Caco-2 (cell line): ENCODE measurements around the gene PPP2R5C. TPM values are rescaled to one million over a fixed set of nuclear protein-coding genes. Genes with fewer than 3 reads are reported as not detected.

Source experiments
- BruUV-seq: library from RNA; stranded (reverse); fragments of 400-500 nt; replicated peaks from 2 replicates; lab custom pipeline; 2021; lab: Mats Ljungman, UMichigan
- CTCF ChIA-PET: fragments of 300-600 bp; sonication (Branson Sonifier 250); formaldehyde crosslinking; loops from one replicate; lab custom pipeline; 2022; ENCODE audit warnings: antibody characterized with exemption; lab: Charles Lee
- POLR2A ChIA-PET: fragments of 300-600 bp; sonication (Branson Sonifier 250); formaldehyde crosslinking; loops from one replicate; lab custom pipeline; 2022; ENCODE audit warnings: antibody characterized with exemption; lab: Charles Lee
- DNase-seq, 2 experiments: peaks; one replicate each; pipeline versions ENCODE4 v3.0.0 to v3.0.0-alpha.2; 2020 to 2022
- H3K27me3 ChIP-seq: replicated peaks from 2 replicates; pipeline ENCODE4 v1.6.0; 2011; ENCODE audit warnings: low read length; ENCODE audit not compliant: control insufficient read depth, insufficient read depth
- H3K36me3 ChIP-seq: 2 replicates; pipeline ENCODE4 v1.5.1; 2011; ENCODE audit warnings: low read length; ENCODE audit not compliant: control insufficient read depth, insufficient read depth
- H3K4me1 ChIP-seq: fragments of 250-450 bp; sonication (Bioruptor Pico); 2 replicates; pipeline ENCODE4 v1.5.1; 2020; ENCODE audit warnings: mild to moderate bottlenecking
- H3K4me3 ChIP-seq: 2 replicates; pipeline ENCODE4 v1.5.1; 2011; ENCODE audit warnings: low read depth, mild to moderate bottlenecking, control low read depth, low read length
- H3K9me3 ChIP-seq: fragments of 250-450 bp; sonication (Bioruptor Pico); 2 replicates; pipeline ENCODE4 v1.5.1; 2020; ENCODE audit warnings: mild to moderate bottlenecking, moderate library complexity
- H3K27ac Mint-ChIP-seq: one replicate; pipeline ENCODE4 v1.8.0; 2022; ENCODE audit warnings: mixed read lengths; ENCODE audit not compliant: unreplicated experiment
- H3K27me3 Mint-ChIP-seq: one replicate; pipeline ENCODE4 v1.8.0; 2022; ENCODE audit warnings: mixed read lengths; ENCODE audit not compliant: insufficient read depth, unreplicated experiment
- H3K36me3 Mint-ChIP-seq: one replicate; pipeline ENCODE4 v1.8.0; 2022; ENCODE audit warnings: mild to moderate bottlenecking, mixed read lengths; ENCODE audit not compliant: insufficient read depth, unreplicated experiment
- H3K4me1 Mint-ChIP-seq: one replicate; pipeline ENCODE4 v1.8.0; 2022; ENCODE audit warnings: low read depth, mixed read lengths; ENCODE audit not compliant: unreplicated experiment
- H3K4me3 Mint-ChIP-seq: one replicate; pipeline ENCODE4 v1.8.0; 2022; ENCODE audit warnings: mild to moderate bottlenecking, moderate library complexity, mixed read lengths; ENCODE audit not compliant: unreplicated experiment
- H3K9me3 Mint-ChIP-seq: one replicate; pipeline ENCODE4 v1.8.0; 2022; ENCODE audit warnings: mixed read lengths; ENCODE audit not compliant: unreplicated experiment
- CTCF ChIP-seq, 2 experiments: fragments of 200-600 bp in 1 of 2; IDR thresholded peaks; 1 replicate in 1 of 2; 2 replicates in 1 of 2; pipeline versions ENCODE4 v1.5.1 to v1.8.0; 2011 to 2022; ENCODE audit warnings: antibody characterized with exemption in 1 of 2, control low read depth in 1 of 2, inconsistent platforms in 1 of 2, low read depth in 1 of 2, low read length in 1 of 2, mild to moderate bottlenecking in 1 of 2, moderate library complexity in 1 of 2; ENCODE audit not compliant: insufficient read depth in 1 of 2, severe bottlenecking in 1 of 2, unreplicated experiment in 1 of 2
- intact Hi-C: fragments of 100-400 bp; cut with micrococcal nuclease; formaldehyde crosslinking; loops from one replicate; pipeline ENCODE4 v1.10.0; 2022; ENCODE audit not compliant: unreplicated experiment
- total RNA-seq: library from RNA; stranded (reverse); gene quantifications from 2 replicates; pipeline ENCODE4 v1.2.3, GENCODE V29; 2022

The PPP2R5C gene
- total RNA-seq, 1 experiment from 2014 or later = 97.5 TPM

GRCh38 chr14:101713621-101714349 is 47.7 kb upstream of the PPP2R5C start:
- POLR2A ChIA-PET = no interaction called here
- no peak overlapping the region for H3K4me3 Mint-ChIP-seq
- H3K27me3 ChIP-seq = no peaks in the 10 kb centered on the region
- no peaks in the 10 kb centered on the region for H3K4me1 ChIP-seq
- no peaks in the 10 kb centered on the region for H3K9me3 Mint-ChIP-seq
- CTCF ChIA-PET = no interaction called here
- TF ChIP-seq CTCF (IDR thresholded peaks at IDR 0.05; ENCODE audit: insufficient read depth in 1 of 2, low read depth in 1 of 2, low read length in 1 of 2, severe bottlenecking in 1 of 2, unreplicated experiment in 1 of 2) = no peak
- no peaks in the 10 kb centered on the region for H3K4me1 Mint-ChIP-seq
- H3K27me3 Mint-ChIP-seq = no peaks in the 10 kb centered on the region
- no peaks in the 10 kb centered on the region for H3K9me3 ChIP-seq
- no peak overlapping the region for H3K4me3 ChIP-seq
- no peaks in the 10 kb centered on the region for H3K36me3 Mint-ChIP-seq
- H3K27ac Mint-ChIP-seq = no peak overlapping the region
- BruUV-seq = no TSS peak
- intact Hi-C loops = no loop called here
- H3K36me3 ChIP-seq = no peaks in the 10 kb centered on the region
- DNase-seq = no peak

- POLR2A ChIA-PET = no interaction called here
- Mint-ChIP-seq H3K4me1 (no peaks in the 10 kb centered on the region), H3K9me3 (no peaks in the 10 kb centered on the region), H3K4me3 (no peak overlapping the region), H3K27me3 (no peaks in the 10 kb centered on the region), H3K27ac (no peak overlapping the region), H3K36me3 (no peaks in the 10 kb centered on the region)
- CTCF ChIA-PET = no interaction called here
- Histone ChIP-seq H3K4me3 (no peak overlapping the region), H3K27me3 (no peaks in the 10 kb centered on the region), H3K9me3 (no peaks in the 10 kb centered on the region), H3K36me3 (no peaks in the 10 kb centered on the region), H3K4me1 (no peaks in the 10 kb centered on the region)
- DNase-seq = no peak
- TF ChIP-seq CTCF (IDR thresholded peaks at IDR 0.05; ENCODE audit: insufficient read depth in 1 of 2, low read depth in 1 of 2, low read length in 1 of 2, severe bottlenecking in 1 of 2, unreplicated experiment in 1 of 2) = no peak
- BruUV-seq = no TSS peak
- intact Hi-C loops = no loop called here
Observed at GRCh38 chr14:101714394-101714793, 47.1 kb upstream of the PPP2R5C start.

DNA sequence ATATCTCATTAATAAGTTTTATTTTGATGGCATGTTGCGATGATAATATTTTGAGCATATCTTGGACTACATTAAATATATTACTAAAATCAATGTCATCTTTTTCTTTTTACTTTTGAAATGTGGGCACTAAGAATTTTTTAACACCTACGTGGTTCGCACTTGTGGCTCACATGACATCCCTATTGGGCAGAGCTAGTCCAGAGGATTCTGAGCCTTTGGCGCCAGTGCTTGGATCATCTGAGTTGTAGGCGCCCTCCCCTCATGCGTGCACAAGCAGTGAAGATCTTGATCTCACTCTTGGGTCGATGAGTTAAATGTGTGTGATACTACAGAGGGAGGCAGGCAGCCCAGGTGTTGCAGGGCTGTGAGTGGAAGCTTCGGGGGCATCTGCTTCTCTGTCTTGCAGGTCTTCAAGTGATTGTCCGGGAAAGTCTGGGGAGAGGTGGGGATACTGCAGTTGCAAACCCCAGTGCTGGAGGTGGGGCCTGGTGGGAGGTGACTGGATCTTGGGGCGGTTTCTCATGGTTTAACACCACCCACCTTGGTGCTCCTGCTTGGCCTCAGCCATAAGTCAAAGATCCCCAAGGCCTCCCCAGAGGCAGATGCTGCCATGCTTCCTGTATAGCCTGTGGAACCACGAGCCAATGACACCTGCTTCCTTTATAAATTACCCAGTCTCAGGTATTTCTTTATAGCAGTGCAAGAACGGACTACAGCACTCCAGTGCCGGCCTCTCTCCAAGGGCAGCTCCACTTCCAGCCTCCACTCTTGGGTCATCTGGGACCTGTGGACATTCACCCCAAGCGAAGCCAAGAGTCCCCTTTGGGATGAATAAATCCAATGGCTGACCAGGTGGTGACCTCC is 46.1 kb upstream of the PPP2R5C start:
- TF ChIP-seq CTCF (IDR thresholded peaks at IDR 0.05; ENCODE audit: insufficient read depth in 1 of 2, low read depth in 1 of 2, low read length in 1 of 2, severe bottlenecking in 1 of 2, unreplicated experiment in 1 of 2) = no peak
- POLR2A ChIA-PET = no interaction called here
- Mint-ChIP-seq H3K27ac (no peak overlapping the region), H3K27me3 (no peaks in the 10 kb centered on the region), H3K9me3 (no peaks in the 10 kb centered on the region), H3K4me1 (no peaks in the 10 kb centered on the region), H3K36me3 (no peaks in the 10 kb centered on the region), H3K4me3 (no peak overlapping the region)
- no peak overlapping the region for H3K4me3 ChIP-seq
- H3K27me3 ChIP-seq = no peaks in the 10 kb centered on the region
- BruUV-seq = no TSS peak
- no peaks in the 10 kb centered on the region for H3K9me3 ChIP-seq
- H3K4me1 ChIP-seq = no peaks in the 10 kb centered on the region
- no peaks in the 10 kb centered on the region for H3K36me3 ChIP-seq
- no peak for DNase-seq
- CTCF ChIA-PET = interaction anchor here (0.8 kb wide), 1 partner anchor 8 kb away, joined by 3 read pairs; no protein-coding TSS in a partner anchor
- intact Hi-C loops = no loop called here
